HCT116 (cell line): ENCODE measurements around the gene HIPK2.

Experiments
- JUND ChIP-seq: IDR thresholded peaks from 2 replicates; pipeline ENCODE4 v1.6.1; 2012
- SIN3A ChIP-seq: IDR thresholded peaks from 2 replicates; pipeline ENCODE4 v1.6.1; 2012; ENCODE audit warnings: low read depth
- SP1 ChIP-seq: IDR thresholded peaks from 2 replicates; pipeline ENCODE4 v1.6.1; 2012; ENCODE audit warnings: low read depth
- TF ChIP-seq, protein P1 (sequence below): IDR thresholded peaks from 2 replicates; pipeline ENCODE4 v1.6.1; 2012

DNA sequence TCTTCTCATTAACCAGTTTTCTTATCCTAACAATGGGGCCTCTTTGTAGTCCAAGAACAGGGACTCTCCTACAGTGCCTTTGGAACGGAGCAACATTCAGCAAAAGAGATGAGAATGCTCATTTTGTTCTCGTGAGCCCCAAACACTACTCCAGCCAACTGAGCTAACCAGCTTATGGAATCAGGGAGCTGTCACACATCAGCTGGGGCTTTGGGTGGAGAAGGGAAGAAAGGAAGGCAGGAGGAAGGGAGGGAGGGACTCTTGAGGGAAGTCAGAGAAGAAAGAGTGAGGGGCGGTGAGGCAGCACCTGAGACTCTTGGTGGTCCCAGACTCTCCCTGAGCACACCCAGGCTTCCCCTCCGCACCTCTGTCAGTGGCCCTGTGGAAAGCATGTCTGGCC, 131.2 kb downstream of the HIPK2 start:
- no peak for TF ChIP-seq SP1
- TF ChIP-seq JUND: no peak
- TF ChIP-seq, protein P1, sequence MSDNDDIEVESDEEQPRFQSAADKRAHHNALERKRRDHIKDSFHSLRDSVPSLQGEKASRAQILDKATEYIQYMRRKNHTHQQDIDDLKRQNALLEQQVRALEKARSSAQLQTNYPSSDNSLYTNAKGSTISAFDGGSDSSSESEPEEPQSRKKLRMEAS: no peak
- TF ChIP-seq SIN3A: no peak
